Measurements from ENCODE around the gene DNAJC1. TPM values are rescaled to one million over a fixed set of nuclear protein-coding genes. Genes with fewer than 3 reads are reported as not detected.

DNAJC1 gene
- total RNA-seq, 1 donor from 2014 or later = 40.0 TPM

GRCh38 chr10:21962358-21962757, 41.2 kb downstream of the DNAJC1 start:
- intact Hi-C loops (cut with DNase I) = no loop called here
- Histone ChIP-seq H3K4me1 (no peaks in the 10 kb centered on the region), H3K4me3 (no peak overlapping the region), H3K27ac (no peak overlapping the region), H3K9me3 (no peaks in the 10 kb centered on the region), H3K36me3 (no peaks in the 10 kb centered on the region), H3K27me3 (no peaks in the 10 kb centered on the region)
- no peak for DNase-seq (ENCODE audit: extremely low spot score in 2 of 2)
- TF ChIP-seq POLR2A (IDR thresholded peaks at IDR 0.05) = no peak
- no peak for TF ChIP-seq POLR2AphosphoS5 (IDR thresholded peaks at IDR 0.05; ENCODE audit: insufficient read depth in 1 of 2, low read depth in 1 of 2)
- no peak for TF ChIP-seq CTCF (IDR thresholded peaks at IDR 0.05)

- Histone ChIP-seq H3K36me3 (no peaks in the 10 kb centered on the region), H3K27ac (no peak overlapping the region), H3K4me1 (no peaks in the 10 kb centered on the region), H3K27me3 (no peaks in the 10 kb centered on the region), H3K9me3 (no peaks in the 10 kb centered on the region), H3K4me3 (no peak overlapping the region)
- TF ChIP-seq POLR2AphosphoS5 (IDR thresholded peaks at IDR 0.05; ENCODE audit: insufficient read depth in 1 of 2, low read depth in 1 of 2) = no peak
- TF ChIP-seq POLR2A (IDR thresholded peaks at IDR 0.05) = no peak
- TF ChIP-seq CTCF (IDR thresholded peaks at IDR 0.05) = no peak
- intact Hi-C loops (cut with DNase I) = no loop called here
- DNase-seq (ENCODE audit: extremely low spot score in 2 of 2) = no peak
These were observed 41.7 kb downstream of the DNAJC1 start for GRCh38 chr10:21961847-21962246.

- intact Hi-C loops (cut with DNase I) = no loop called here
- DNase-seq (ENCODE audit: extremely low spot score in 2 of 2) = no peak
- H3K4me3 ChIP-seq = no peak overlapping the region
- H3K9me3 ChIP-seq = no peaks in the 10 kb centered on the region
- TF ChIP-seq POLR2A (IDR thresholded peaks at IDR 0.05) = no peak
- TF ChIP-seq POLR2AphosphoS5 (IDR thresholded peaks at IDR 0.05; ENCODE audit: insufficient read depth in 1 of 2, low read depth in 1 of 2) = no peak
- TF ChIP-seq CTCF (IDR thresholded peaks at IDR 0.05) = no peak
- H3K36me3 ChIP-seq = no peaks in the 10 kb centered on the region
- no peak overlapping the region for H3K27ac ChIP-seq
- H3K27me3 ChIP-seq = no peaks in the 10 kb centered on the region
- no peaks in the 10 kb centered on the region for H3K4me1 ChIP-seq
These were observed 43.5 kb downstream of the DNAJC1 start for GRCh38 chr10:21959998-21960397.

- no peaks in the 10 kb centered on the region for H3K4me1 ChIP-seq
- H3K9me3 ChIP-seq = no peaks in the 10 kb centered on the region
- H3K27me3 ChIP-seq = no peaks in the 10 kb centered on the region
- no peak overlapping the region for H3K27ac ChIP-seq
- H3K36me3 ChIP-seq = no peaks in the 10 kb centered on the region
- no peak overlapping the region for H3K4me3 ChIP-seq
- intact Hi-C loops (cut with DNase I) = no loop called here
- TF ChIP-seq CTCF (IDR thresholded peaks at IDR 0.05) (no peak), POLR2AphosphoS5 (IDR thresholded peaks at IDR 0.05; ENCODE audit: insufficient read depth in 1 of 2, low read depth in 1 of 2) (no peak), POLR2A (IDR thresholded peaks at IDR 0.05) (no peak)
- DNase-seq (ENCODE audit: extremely low spot score in 2 of 2) = no peak
These were observed 48.8 kb downstream of the DNAJC1 start for GRCh38 chr10:21954690-21955089.

- Histone ChIP-seq H3K36me3 (no peaks in the 10 kb centered on the region), H3K27me3 (no peaks in the 10 kb centered on the region), H3K9me3 (no peaks in the 10 kb centered on the region), H3K4me1 (no peaks in the 10 kb centered on the region), H3K4me3 (no peak overlapping the region), H3K27ac (no peak overlapping the region)
- TF ChIP-seq POLR2A (IDR thresholded peaks at IDR 0.05) = no peak
- TF ChIP-seq POLR2AphosphoS5 (IDR thresholded peaks at IDR 0.05; ENCODE audit: insufficient read depth in 1 of 2, low read depth in 1 of 2) = no peak
- no peak for TF ChIP-seq CTCF (IDR thresholded peaks at IDR 0.05)
- no peak for DNase-seq (ENCODE audit: extremely low spot score in 2 of 2)
- intact Hi-C loops (cut with DNase I) = no loop called here
These were observed 49.4 kb downstream of the DNAJC1 start for GRCh38 chr10:21954132-21954531.

Data from vagina (tissue), 2 donors.